Stimulated activated CD4-positive, alpha-beta T cell treated with anti-CD3 and anti-CD28 coated beads, Interleukin-4, amount 100 ng/mL, for 4 hours (primary cell): Measurements from ENCODE around the gene ATRX.
"Not testable (repeated sequence)": the region's sequence is repeated elsewhere in the genome, so short reads cannot be mapped to it uniquely, and the experiment has no call there.

Experiments used
- DNase-seq, 2 experiments: peaks; one replicate each; pipeline ENCODE4 v3.0.0-alpha.2; 2020

ATRX gene

DNA sequence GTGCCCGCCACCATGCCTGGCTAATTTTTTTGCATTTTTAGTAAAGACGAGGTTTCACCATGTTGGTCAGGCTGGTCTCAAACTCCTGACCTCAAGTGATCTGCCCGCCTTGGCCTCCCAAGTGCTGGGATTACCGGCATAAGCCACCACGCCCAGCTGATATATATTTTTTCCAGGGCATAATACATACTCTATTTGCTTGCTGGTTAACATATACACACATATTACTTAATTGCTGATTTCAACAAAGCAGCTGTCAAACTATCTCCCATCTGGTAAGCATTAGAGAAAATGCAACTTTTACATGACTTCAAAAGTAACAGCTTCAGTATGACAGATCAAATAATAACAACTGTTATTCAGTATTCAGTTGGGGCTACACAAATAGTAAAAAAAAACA, 164.6 kb downstream of the ATRX start:
- not testable (repeated sequence) for DNase-seq

DNA sequence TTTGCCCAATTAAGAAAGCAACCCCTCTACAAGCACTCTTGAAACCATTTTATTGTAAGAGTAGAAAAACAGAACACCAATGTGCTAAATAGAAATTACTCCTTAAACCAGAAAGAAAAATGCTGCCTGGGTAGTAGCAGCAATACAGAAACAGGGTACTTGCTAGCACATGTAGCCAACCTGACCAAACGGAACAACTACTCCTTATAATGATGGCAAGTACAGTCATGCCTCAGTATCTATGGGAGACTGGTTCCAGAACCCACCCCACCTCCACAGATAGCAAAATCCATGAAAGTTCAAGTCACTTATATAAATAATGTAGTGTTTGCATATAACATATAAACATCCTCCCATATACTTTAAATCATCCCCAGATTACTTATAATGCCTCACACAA, 168.8 kb downstream of the ATRX start:
- no peak for DNase-seq

DNA sequence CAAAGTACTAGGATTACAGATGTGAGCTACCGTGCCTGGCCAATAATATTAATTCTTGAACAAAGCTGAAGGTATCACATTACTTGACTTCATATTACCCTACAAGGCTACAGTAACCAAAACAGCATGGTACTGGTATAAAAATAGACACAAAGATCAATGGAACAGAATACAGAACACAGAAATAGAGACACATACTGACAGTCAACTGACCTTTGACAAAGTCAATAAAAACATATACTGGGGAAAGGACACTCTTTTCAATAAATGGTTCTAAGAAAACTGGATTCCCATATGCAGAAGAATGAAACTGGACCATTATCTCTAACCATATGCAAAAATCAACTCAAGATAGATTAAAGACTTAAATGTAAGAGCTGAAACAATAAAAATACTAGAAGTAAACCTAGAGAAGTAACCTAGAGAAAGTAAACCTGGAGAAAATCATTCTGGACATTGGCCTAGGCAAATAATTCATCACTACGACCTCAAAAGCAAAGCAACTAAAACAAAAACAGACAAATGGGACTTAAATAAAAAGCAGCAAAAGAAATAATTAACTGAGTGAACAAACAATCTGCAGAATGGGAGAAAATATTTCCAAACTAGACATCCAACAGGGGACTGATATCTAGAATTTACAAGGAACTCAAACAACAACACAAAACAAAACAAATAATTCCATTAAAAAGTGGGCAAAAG, 182.2 kb downstream of the ATRX start:
- DNase-seq, result no peak

DNA sequence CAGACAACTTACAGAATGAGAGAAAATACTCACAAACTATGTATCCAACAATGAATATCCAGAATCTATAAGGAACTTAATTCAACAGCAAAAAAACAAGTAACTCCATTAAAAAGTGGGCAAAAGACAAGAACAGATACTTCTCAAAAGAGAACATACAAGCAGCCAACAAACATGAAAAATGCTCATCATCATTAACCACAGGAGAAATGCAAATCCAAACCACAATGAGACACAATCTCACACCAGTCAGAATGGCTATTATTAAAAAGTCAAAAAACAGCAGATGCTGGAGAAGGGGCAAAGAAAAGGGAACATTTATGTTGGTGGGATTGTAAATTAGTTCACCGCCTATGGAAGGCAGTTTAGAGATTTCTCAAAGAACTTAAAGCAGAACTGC, 188.5 kb downstream of the ATRX start:
- DNase-seq, result no peak

DNA sequence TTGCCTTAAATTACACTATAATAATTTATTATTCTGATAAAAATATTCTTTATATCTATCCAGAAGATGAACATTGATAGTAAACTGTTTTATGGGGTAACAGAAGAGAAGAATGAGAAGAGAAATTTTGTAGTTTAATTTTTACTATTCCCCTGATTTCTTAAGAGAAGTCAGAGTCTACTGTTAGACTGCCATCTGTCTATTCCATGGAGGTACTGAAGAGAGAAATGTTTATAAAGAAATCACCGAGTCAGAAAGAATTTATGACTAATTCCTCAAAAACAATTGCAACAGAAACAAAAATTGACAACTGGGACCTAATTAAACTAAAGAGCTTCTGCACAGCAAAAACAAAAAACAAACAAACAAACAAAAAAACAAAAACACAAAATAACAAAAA, 188.9 kb downstream of the ATRX start:
- DNase-seq, result no peak

DNA sequence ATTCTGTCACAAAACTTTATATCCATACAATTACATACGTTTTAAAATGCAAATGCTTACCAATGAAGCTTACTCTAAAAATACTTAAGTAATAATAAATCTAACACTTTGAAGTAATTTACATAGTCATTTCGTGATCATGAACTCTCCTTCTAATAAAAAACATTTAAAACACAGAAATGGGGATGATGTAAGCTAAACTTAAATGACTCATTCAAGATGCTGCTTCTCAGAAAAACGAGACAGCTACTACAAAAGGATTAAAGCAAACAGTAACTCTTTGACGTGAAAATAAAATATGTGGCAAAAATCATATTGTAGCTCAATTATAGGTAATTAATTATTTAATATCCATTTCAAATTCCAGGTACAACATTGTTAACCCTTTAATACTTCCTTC, 190.2 kb downstream of the ATRX start:
- no peak for DNase-seq

DNA sequence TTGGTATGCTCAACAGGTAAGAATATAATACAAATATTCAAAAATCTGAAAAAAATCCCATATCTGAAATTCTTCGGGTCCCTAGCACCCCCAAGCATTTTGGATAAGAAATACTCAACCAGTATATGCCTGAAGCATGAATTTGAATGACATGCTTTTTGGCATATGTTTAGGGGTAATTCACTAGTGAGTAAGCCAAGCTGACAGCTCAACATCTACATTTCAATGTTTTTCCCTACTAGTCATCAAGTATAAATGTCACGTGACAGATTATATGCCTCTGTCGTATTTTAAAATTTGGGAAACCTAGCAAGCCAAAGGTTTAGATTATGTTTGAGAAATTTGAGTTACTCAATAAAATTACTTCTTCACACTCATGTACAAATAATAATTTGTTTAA, 213.7 kb downstream of the ATRX start:
- DNase-seq, result no peak

DNA sequence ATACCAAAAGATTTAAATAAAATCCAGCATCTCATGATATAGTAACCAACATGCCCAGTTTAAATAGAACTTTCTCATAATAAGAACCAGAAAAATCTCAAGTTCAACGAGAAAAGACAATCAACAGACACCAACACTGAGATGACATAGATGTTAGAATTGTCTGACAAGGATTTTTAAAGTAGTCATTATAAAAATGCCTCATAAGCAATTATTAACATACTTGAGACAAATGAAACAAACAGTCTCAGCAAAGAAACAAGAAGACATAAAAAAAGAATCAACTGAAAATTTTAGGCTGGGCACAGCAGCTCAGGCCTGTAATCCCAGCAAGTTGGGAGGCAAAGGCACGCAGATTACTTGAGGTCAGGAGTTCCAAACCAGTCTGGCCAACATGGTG, 220.7 kb downstream of the ATRX start:
- DNase-seq, result no peak

DNA sequence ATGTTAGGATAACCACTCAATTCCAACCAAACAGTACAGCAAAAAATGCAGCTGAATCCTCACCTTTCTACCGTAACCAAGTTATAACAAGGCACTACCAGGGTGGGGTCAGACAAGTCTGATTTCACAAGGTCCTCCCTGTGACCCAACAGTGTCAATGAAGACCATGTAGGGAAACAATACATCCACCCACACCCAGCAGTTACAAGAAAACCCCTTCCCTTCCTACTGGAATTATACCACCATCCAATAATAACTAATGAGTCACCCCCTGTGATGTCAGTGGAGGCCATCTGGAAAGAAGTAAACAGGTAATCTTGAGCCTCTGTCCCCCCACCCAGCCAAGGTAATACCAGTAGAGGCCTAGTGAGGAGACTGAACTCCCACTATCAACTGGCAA, 221.2 kb downstream of the ATRX start:
- no peak for DNase-seq

DNA sequence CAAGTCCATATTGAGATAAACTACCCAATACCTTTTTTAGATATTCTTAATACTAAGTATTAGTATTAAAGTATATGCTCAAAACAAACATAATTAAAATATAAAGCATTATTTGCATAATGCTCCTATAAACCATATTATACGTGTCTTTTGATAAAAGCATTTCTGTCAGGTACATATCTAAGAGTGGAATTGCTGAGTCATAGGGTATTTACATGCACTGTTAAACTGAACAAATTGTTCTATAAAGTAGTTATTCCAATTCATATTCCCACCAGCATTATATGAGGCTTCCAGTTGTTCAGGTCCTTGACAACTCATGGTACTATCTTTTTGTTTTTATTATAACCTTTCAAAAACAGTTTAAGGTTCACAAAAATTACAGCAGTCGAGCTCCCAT, 224.6 kb downstream of the ATRX start:
- DNase-seq, result no peak

DNA sequence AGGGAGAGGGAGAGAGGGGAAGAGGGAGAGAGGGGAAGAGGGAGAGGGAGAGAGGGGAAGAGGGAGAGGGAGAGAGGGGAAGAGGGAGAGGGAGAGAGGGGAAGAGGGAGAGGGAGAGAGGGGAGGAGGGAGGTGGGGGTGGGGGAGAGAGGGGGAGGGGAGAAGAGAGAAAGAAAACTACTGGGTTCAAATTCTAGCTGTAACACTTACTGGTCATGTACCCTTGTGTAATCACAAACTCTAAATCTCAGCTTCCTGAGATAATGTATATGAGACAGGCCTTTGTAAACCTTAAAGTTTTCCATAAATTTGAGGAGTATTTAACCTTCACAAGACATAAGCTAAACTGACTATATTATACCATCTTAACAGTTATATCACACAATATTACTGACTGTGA, 229.7 kb downstream of the ATRX start:
- no peak for DNase-seq

DNA sequence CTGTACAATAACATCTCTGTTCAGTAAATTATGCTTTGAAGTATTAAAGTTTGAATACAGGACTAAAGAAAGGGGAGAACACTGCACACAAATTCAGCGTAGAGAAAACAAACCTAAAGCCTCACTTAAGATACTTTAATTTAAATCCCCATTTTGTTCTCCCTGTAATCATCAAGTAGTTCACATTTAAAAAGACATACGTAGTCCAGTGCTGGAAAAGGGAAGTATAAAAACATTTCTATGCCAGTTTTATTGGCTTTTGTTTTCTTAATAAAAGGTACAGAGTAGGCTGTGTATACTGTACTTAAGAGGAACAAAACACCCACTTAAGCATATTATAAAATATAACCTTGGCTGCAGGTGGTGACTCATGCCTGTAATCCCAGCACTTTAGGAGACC, 237.3 kb downstream of the ATRX start:
- DNase-seq, result no peak

DNA sequence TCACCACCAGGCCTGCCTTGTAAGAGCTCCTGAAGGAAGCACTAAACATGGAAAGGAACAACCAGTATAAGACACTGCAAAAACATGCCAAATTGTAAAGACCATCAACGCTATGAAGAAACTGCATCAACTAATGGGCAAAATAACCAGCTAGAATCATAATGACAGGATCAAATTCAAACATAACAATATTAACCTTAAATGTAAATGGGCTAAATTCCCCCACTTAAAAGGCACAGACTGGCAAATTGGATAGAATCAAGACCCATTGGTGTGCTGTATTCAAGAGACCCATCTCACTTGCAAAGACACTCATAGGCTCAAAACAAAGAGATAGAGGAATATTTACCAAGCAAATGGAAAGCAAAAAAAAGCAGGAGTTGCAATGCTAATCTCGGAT, 246.2 kb downstream of the ATRX start:
- not testable (repeated sequence) for DNase-seq

DNA sequence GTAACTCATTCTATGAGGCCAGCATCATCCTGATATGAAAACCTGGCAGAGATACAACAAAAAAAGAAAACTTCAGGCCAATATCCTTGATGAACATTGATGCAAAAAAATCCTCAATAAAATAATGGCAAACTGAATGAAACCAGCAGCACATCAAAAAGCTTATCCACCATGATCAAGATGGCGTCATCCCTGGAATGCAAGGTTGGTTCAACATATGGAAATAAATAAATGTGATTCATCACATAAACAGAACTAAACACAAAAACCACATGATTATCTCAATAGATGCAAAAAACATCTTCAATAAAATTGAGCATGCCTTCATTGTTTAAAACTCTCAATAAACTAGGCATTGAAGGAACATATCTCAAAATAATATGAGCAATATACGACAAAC, 254.8 kb downstream of the ATRX start:
- DNase-seq, result not testable (repeated sequence)

DNA sequence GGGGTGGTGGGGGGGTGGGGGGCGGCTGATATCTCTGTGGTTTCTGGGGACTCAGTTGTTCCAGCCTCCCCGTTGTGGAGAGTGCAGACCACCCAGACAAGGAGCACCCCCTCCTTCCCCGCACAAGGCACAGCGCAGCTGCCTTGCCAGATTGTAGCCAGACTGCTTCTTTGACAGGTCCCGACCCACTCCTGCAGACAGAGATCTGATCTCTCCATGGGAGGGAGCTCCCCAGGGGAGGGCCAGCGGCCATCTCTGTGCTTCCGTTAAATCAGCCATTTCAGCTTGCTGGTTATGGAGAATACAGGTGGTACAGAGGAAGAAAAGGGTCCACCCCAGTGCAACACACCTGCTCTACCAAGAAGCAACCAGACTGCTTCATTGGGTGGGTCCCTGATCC, 258.0 kb downstream of the ATRX start:
- no peak for DNase-seq

DNA sequence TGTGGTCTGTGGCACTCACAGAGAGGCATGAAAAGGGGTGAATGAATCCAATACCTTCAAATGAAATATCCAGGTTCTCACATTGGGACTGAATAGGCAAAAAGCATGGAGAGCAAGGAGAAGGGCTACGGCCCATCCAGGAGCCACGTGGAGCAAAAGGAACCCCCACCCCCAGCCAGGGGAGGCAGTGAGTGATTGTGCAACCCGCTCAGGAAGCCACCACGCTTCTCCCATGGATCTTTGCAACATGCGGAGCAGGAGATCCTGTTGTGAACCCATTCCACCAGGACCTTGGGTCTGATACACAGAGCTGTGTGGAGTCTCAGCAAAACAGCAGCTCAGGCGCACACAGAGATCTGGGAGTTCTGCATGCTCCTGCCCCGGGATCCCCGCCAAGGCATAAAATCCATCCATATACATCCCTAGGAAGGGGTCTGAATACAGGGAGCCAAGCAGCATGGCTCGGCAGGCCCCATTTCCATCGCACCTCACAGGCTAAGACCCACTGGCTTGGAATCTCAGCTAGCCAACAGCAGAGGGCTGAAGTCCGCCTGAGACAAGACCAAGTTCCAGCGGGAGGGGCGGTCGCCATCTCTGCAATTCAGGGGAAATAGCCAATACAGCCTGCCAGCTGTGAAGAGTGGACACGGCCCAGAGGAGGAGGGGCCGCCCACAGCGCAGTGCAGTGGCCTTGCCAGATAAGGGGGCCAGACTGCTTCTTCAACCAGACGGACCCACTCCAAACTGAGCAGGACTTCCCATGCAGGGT, 258.6 kb downstream of the ATRX start:
- DNase-seq, result no peak

DNA sequence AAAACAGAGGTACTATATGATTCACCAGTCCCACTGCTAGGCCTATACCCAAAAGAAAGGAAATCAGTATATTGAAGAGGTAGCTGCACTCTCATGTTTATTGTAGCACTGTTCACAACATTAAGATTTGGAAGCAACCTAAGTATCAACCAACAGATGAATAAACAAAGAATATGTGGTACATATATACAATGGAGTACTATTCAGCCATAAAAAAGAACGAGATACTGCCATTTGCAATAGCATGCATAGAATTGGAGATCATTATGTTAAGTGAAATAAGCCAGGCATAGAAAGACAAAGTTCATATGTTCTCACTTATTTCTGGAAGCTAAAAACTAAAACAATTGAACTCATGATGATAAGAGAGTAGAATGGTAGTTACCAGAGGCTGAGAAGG, 266.3 kb downstream of the ATRX start:
- DNase-seq, result no peak

DNA sequence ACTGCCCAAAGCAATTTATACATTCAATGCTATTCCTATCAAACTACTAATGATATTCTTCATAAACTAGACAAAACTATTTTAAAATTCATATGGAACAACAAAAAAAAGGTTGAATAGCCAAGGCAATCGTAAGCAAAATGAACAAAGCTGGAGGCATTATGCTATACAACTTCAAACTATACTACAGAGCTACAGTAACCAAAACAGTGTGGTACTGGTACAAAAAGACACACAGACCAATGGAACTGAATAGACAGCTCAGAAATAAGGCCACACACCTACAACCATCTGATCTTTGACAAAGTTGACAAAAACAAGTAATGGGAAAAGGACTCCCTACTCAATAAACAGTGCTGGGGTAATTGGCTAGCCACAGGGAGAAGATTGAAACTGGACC, 271.8 kb downstream of the ATRX start:
- DNase-seq, result no peak

DNA sequence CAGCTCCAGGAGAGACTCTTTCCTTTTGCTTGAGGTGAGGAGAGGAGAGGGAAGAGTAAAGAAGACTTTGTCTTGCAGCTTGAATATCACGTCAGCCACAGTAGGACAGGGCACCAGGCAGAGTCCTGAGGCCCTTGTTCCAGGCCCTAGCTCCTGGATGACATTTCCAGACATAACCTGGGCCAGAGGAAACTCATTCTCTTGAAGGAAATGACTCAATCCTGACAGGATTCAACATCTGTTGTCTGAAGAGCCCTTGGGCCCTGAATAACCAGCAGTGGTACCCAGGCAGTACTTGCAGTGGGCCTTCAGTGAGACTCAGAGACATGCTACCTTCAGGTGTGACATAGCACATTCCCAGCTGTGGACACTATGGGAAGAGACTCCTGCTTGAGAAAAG, 276.0 kb downstream of the ATRX start:
- DNase-seq, result no peak

DNA sequence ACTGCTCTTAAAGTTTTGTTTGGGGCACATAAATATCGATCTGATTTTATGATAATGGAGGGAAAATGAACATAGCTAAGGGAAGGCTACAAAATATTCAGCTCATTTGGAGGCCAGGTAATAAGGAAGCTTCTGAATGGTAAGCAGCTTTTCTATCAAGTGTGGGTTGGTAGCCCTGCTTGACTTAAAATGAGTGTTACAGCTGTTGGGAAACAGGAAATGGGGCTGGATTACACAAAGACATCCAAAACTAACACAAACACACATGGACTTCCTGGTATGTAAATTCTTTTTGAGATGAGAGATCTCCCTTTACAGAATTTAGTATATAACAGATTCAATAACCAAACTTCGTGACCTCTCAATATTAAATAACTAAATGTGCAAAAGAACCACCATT, 280.8 kb downstream of the ATRX start:
- no peak for DNase-seq

DNA sequence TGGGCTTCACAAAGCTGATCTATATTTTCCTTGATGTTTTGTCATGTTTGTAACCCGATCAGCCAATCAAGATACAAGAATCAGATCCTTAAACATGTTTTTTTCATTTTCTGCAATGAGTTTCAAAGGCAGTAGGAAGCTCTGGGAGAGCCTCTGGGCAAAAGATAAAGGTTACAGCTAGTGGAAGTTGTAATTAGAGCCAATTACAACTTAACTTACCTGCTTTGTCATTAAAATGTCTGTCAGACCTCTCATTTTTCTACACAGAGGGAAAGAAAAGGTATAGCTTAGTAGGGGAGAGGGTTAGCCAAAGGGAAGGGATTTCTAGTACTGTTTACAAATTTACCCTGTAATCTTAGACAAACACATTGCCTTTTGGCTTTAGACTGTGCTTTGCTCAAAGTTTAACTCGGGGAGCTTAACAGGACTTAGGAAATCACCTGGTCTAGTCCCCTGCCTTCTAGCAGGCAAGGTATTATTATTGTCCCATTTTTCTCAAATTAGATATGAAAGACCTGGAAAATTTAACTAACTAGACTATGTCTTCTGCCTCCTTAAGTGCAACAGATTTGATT, 283.0 kb downstream of the ATRX start:
- DNase-seq, result no peak

DNA sequence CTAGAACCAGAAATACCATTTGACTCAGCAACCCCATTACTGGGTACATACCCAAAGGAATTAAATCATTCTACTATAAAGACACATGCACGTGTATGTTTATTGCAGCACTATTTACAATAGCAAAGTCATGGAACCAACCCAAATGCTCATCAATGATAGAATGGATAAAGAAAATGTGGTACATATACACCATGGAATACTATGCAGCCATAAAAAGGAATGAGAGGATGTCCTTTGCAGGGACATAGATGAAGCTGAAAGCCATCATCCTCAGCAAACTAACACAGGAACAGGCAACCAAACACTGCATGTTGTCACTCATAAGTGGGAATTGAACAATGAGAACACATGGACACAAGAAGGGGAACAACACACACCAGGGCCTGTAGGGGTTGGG, 285.9 kb downstream of the ATRX start:
- not testable (repeated sequence) for DNase-seq

DNA sequence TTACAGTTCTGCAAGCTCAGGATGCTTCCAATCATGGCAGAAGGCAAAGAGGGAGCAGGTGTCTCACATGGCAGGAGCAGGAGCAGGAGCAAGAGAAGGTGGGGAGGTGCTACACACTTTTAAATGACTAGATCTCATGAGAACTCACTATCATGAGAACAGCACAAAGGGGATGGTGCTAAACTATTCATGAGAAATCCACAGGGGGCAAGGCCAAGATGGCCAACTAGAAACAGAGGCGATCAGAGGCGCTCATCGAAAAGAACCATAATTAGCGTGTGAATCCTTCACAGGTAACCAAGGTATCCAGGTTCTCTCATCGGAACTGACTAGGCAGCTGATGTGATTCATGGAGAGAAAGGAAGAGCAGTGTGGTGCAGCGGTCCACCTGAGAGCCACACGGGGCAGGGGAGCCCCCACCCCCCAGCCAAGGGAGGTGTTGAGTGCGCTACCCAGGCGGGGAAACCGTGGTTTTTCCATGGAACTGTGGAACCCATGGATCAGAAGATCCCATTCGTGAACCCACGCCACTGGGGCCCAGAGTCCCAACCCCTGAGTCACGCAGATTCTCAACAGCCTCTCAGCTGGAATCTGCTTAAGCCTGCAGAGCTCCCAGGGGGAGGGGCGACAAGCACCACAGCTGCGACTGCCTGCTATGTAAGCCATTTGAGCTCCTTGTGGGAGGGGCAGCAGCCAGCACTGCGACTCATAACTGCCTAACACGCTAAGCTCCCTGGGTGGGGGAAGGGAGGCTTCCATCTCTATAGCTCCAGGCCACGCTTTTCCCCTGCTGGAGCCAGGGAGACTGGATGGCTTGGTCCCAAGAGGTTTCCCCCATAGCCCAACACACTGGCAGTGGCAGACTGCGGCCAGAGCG, 292.1 kb downstream of the ATRX start:
- DNase-seq, result no peak
